HepG2 (cell line): ENCODE measurements around the gene CD48.

Experiments
- CTCF ChIP-seq: sonication (generic); formaldehyde crosslinking; IDR thresholded peaks from 2 replicates; pipeline ENCODE4 v1.5.0; 2020; ENCODE audit warnings: mild to moderate bottlenecking, missing genetic modification reagents, moderate library complexity
- MAZ ChIP-seq, 2 experiments: sonication (generic) in 1 of 2; formaldehyde crosslinking in 1 of 2; IDR thresholded peaks; 2 replicates each; pipeline versions ENCODE4 v1.5.0 to v1.6.1; 2012 to 2020; ENCODE audit warnings: low read depth in 2 of 2, mild to moderate bottlenecking in 2 of 2, borderline replicate concordance in 1 of 2, improper control_type of control experiment in 1 of 2, low read length in 1 of 2, missing genetic modification reagents in 1 of 2, moderate library complexity in 1 of 2
- PATZ1 ChIP-seq: sonication (generic); formaldehyde crosslinking; IDR thresholded peaks from 2 replicates; pipeline ENCODE4 v1.4.0; 2020; ENCODE audit warnings: missing genetic modification reagents
- STAG1 ChIP-seq: sonication (generic); formaldehyde crosslinking; IDR thresholded peaks from 2 replicates; pipeline ENCODE4 v1.4.0; 2020; ENCODE audit warnings: missing genetic modification reagents
- ZBTB33 ChIP-seq: sonication (generic); formaldehyde crosslinking; IDR thresholded peaks from 2 replicates; pipeline ENCODE4 v1.4.0; 2020; ENCODE audit warnings: missing genetic modification reagents
- ZBTB42 ChIP-seq: sonication (generic); formaldehyde crosslinking; IDR thresholded peaks from 2 replicates; pipeline ENCODE4 v1.5.0; 2020; ENCODE audit warnings: mild to moderate bottlenecking, missing genetic modification reagents
- ZNF790 ChIP-seq: sonication (generic); formaldehyde crosslinking; IDR thresholded peaks from 2 replicates; pipeline ENCODE4 v1.8.0; 2022; ENCODE audit warnings: missing genetic modification reagents, mild to moderate bottlenecking, borderline replicate concordance
- TF ChIP-seq, protein P1 (sequence below): sonication (generic); formaldehyde crosslinking; IDR thresholded peaks from 2 replicates; pipeline ENCODE4 v1.4.0; 2020; ENCODE audit warnings: missing genetic modification reagents
- TF ChIP-seq, protein P2 (sequence below), 2 experiments: IDR thresholded peaks; 2 replicates each; pipeline ENCODE4 v1.6.1; 2011 to 2012; ENCODE audit warnings: low read length in 2 of 2, borderline replicate concordance in 1 of 2, low read depth in 1 of 2, mild to moderate bottlenecking in 1 of 2, moderate library complexity in 1 of 2

GRCh38 chr1:160724465-160725242 lies 13.0 kb upstream of the CD48 start:
- TF ChIP-seq, protein P1, sequence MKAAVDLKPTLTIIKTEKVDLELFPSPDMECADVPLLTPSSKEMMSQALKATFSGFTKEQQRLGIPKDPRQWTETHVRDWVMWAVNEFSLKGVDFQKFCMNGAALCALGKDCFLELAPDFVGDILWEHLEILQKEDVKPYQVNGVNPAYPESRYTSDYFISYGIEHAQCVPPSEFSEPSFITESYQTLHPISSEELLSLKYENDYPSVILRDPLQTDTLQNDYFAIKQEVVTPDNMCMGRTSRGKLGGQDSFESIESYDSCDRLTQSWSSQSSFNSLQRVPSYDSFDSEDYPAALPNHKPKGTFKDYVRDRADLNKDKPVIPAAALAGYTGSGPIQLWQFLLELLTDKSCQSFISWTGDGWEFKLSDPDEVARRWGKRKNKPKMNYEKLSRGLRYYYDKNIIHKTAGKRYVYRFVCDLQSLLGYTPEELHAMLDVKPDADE (CRISPR knock-in tag): no peak
- TF ChIP-seq ZBTB42 (CRISPR knock-in tag) (no peak), PATZ1 (no peak), MAZ (IDR thresholded peaks at IDR 0.05; ENCODE audit: borderline replicate concordance, low read depth, low read length) (no peak), MAZ (CRISPR knock-in tag; IDR thresholded peaks at IDR 0.05; ENCODE audit: low read depth) (no peak), ZNF790 (CRISPR knock-in tag) (no peak), STAG1 (CRISPR knock-in tag) (no peak), CTCF (no peak), ZBTB33 (CRISPR knock-in tag) (no peak)
- TF ChIP-seq, protein P2, sequence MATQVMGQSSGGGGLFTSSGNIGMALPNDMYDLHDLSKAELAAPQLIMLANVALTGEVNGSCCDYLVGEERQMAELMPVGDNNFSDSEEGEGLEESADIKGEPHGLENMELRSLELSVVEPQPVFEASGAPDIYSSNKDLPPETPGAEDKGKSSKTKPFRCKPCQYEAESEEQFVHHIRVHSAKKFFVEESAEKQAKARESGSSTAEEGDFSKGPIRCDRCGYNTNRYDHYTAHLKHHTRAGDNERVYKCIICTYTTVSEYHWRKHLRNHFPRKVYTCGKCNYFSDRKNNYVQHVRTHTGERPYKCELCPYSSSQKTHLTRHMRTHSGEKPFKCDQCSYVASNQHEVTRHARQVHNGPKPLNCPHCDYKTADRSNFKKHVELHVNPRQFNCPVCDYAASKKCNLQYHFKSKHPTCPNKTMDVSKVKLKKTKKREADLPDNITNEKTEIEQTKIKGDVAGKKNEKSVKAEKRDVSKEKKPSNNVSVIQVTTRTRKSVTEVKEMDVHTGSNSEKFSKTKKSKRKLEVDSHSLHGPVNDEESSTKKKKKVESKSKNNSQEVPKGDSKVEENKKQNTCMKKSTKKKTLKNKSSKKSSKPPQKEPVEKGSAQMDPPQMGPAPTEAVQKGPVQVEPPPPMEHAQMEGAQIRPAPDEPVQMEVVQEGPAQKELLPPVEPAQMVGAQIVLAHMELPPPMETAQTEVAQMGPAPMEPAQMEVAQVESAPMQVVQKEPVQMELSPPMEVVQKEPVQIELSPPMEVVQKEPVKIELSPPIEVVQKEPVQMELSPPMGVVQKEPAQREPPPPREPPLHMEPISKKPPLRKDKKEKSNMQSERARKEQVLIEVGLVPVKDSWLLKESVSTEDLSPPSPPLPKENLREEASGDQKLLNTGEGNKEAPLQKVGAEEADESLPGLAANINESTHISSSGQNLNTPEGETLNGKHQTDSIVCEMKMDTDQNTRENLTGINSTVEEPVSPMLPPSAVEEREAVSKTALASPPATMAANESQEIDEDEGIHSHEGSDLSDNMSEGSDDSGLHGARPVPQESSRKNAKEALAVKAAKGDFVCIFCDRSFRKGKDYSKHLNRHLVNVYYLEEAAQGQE (IDR thresholded peaks at IDR 0.05; ENCODE audit: borderline replicate concordance in 1 of 2, low read depth in 1 of 2, low read length in 2 of 2): no peak
